ENCODE measurements around the gene MTERF2.

MTERF2 gene

GRCh38 chr12:106987846-106988245 lies 900 bp upstream of the MTERF2 start:
- DNase-seq (ENCODE audit: low spot score) = no peak

DNA sequence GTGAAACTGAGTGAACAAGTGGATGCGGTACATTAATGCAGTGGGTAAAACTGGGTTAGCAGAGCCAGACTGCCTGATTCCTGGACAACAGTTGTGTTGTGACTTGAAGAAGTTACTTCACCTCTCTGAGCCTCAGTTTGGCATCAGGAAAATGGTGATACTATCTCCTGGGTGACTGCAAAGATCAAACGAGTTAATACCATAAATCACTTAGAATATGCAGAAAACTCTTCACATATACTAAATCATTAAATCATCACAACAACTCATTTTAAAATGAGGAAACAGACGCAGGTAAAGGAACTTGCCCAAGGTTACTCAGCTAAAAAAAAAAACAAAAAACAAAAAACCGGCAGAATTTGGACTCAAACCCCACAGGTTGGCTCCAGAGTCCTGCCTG lies 811 bp downstream of the MTERF2 start:
- DNase-seq (ENCODE audit: low spot score) = no peak

DNA sequence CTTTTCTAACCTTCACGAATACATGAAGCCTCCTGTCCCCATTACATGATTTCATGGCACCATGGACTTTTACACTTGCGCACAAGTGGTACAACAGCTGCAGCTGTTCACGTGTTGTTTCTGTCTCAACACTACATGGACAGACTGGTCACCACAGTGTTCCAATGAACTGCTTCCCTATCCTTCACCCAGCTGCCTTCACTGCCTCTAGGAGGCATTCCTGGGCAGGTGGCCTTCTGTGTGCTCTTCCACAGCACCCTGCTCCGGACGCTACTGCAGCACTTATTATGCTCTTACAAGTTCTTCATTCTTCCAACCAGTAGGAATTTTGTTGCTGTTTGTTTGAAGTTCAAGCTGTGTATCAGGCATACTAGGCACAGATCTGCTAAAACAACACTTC lies 1.5 kb downstream of the MTERF2 start:
- DNase-seq (ENCODE audit: low spot score) = no peak

- DNase-seq (ENCODE audit: low spot score) = no peak
Observed at GRCh38 chr12:106984588-106985137, 2.3 kb downstream of the MTERF2 start.

- no peak for DNase-seq (ENCODE audit: low spot score)
Observed at GRCh38 chr12:106982229-106982628, 4.7 kb downstream of the MTERF2 start.

DNA sequence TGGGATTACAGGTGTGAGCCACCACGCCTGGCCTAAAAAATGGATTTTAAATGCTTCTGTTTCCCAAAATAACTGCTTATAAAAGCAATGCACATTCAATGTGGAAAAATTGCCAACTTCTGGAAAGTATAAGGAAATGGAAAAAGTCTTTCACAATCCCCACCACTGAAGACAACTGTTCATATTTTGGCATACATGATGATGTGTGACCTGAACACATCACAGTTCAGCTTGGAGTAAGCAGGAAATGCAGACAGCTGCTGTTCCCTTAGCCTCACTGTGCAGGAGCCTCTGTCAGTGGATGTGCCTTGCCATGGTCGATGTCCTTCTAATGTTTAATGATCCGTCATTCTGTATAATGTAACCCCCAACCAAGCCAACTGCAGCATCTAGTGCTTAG lies 5.2 kb downstream of the MTERF2 start:
- no peak for DNase-seq (ENCODE audit: low spot score)

GRCh38 chr12:106980944-106981343 lies 6.0 kb downstream of the MTERF2 start:
- no peak for DNase-seq (ENCODE audit: low spot score)

- DNase-seq (ENCODE audit: low spot score) = no peak
Observed at GRCh38 chr12:106978035-106978800, 8.7 kb downstream of the MTERF2 start.

GRCh38 chr12:106976668-106977067 lies 10.3 kb downstream of the MTERF2 start:
- DNase-seq (ENCODE audit: low spot score) = no peak

GRCh38 chr12:106975993-106976658 lies 10.8 kb downstream of the MTERF2 start:
- no peak for DNase-seq (ENCODE audit: low spot score)

DNA sequence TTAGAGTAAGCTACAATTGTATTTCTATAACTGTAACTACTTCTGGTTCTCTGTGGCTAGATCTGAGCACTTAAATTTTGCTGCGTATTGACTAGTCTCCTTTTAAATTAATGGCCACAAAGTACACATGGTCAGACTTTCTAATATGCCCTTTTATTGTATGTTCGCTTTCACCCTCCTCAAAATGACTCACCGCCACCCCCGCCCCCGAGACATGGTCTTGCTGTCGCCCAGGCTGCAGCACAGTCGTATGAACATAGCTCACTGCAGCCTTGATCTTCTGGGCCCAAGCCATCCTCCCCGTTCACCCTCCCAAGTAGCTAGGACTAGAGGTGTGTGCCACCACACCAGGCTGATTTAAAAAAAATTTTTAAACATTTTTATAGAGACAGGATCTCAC lies 11.8 kb downstream of the MTERF2 start:
- no peak for DNase-seq (ENCODE audit: low spot score)

GRCh38 chr12:106974511-106974910 lies 12.4 kb downstream of the MTERF2 start:
- DNase-seq (ENCODE audit: low spot score) = no peak

DNA sequence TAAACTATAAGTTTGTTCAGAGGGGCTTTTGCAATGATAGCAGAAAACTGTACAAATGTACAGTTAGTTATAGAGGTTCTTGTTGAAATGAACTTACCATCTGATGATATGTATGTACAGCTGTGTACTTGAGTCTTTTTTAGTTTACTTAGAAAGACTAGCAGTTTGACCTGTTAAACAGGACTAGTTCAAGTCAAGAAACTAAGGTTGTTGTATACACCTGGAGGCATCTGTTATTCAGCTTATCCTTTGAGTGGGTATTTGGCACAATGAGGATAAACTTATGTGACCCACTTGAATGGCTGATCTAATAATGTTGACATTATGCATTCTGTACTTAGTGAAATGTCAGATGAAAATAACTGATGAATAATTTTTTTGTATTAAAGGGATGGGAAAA lies 13.4 kb downstream of the MTERF2 start:
- no peak for DNase-seq (ENCODE audit: low spot score)

- no peak for DNase-seq (ENCODE audit: low spot score)
Observed at GRCh38 chr12:106971065-106971464, 15.9 kb downstream of the MTERF2 start.

- DNase-seq (ENCODE audit: low spot score) = no peak
Observed at GRCh38 chr12:106964526-106964925, 22.4 kb downstream of the MTERF2 start.

GRCh38 chr12:106962286-106962685 lies 24.7 kb downstream of the MTERF2 start:
- no peak for DNase-seq (ENCODE audit: low spot score)

- DNase-seq (ENCODE audit: low spot score) = no peak
Observed at GRCh38 chr12:106960443-106960842, 26.5 kb downstream of the MTERF2 start.

DNA sequence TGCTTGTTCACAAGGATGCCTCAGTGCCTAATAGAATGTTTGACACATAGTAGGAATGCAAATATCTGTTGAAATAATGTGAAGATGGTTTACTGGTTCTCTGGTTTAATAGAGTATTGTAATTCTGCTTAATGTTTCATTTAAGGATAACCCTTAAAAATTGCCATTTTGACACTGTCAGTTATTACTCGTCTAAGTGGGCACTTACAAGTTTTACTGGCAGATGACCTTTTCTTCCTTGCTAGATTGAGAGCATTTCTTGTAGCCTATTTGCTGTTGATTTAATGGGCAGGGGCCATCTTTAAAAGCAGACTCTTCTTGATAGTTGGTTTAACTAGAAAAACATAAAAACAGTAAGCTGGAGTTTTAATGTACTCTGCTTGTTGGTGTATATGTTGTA lies 29.4 kb downstream of the MTERF2 start:
- no peak for DNase-seq (ENCODE audit: low spot score)

DNA sequence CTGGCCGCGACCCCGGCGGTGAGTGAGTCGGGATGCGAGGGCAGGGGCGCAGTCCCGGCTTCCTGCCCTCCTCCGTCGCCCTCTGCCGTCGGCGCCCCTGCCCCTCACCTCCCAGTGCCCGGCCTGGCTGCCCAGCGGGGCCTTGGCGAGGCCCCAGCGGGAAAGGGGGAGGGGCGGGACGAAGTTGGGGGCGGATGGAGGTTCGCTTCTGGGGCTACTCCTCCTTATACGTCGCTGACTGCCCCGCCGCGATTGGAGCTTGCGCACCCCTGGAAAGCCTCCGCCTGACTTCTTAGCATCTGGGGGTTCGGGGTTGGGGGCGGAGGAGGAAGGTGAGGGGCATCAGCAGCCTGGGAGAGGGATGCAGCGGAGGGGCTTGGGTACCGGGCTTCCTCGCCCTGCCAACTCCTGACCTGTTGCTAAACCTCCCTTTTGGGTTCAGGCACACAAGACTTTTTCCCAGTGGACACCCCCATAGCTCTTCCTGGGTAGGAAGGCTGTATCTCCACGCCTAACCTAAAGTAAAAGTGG lies 30.8 kb downstream of the MTERF2 start:
- DNase-seq (ENCODE audit: low spot score) = peak; percentile 35

- DNase-seq (ENCODE audit: low spot score) = peak; percentile 95
Observed at GRCh38 chr12:106955377-106956047, 31.4 kb downstream of the MTERF2 start, which contains the start of gene TMEM263. Gene TMEM263 (plus strand): TSS chr12:106955907. CDS start chr12:106967117, 11,210 bp downstream.

DNA sequence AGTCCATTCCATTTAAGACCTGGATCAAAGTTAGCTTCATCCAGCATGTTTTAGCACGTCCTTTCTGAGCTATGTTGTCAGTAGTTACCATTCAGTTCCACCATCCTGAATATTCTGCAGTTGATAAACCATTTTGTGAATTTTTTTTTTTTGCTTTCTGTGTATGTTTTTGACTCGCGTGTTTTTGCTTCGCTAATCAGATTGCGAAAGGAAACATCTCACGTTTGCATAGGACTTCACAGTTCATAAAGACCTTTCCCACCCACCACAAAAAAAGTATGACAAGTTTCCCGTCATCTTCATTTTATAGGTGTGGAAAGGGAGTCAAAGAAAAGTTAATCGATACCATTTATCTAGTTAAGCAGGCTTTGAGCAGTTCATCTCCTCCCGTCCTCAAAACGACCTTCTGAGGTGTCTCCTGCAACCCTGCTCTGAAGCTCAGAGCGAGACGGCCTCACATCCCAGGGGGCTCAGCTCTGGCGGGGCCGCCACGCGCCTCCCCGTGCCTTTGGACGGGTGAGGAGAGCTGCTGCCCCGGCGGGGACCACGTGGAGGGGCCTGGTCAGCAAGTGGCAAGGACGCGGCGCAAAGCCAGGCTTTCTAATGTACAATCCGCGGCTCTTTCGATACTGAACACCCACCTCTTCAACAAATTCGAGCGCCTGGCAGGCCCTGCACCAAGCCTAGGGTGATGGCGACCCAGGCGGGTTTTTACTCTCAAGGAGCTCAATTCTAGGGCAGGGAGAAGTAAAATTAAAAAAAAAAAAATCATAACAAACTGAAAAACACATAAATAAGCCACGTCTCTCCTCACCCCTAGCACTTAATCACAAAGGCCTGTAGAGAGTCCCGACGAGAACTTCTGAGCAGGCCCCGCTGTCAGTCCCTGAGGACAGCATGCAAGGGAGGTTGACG lies 32.2 kb downstream of the MTERF2 start:
- no peak for DNase-seq (ENCODE audit: low spot score)

Measured in CD4-positive, alpha-beta T cell treated with Interleukin-2 at 100 ng/mL for 4 hours (primary cell).